Esophagus (tissue), 2 donors: ENCODE data around the gene KRTAP10-11. TPM values are rescaled to one million over a fixed set of nuclear protein-coding genes. Genes with fewer than 3 reads are reported as not detected.

ENCODE experiments used
- H3K27ac ChIP-seq, 2 donors: one replicate each; pipeline ENCODE4 v1.5.1; 2013; ENCODE audit warnings: low read depth in 2 of 2, mild to moderate bottlenecking in 2 of 2, inconsistent platforms in 1 of 2, low read length in 1 of 2, moderate library complexity in 1 of 2
- H3K27me3 ChIP-seq, 2 donors: one replicate each; pipeline ENCODE4 v1.6.1; 2013; ENCODE audit warnings: low read length in 2 of 2, control low read depth in 1 of 2, mild to moderate bottlenecking in 1 of 2; ENCODE audit not compliant: insufficient read depth in 2 of 2, control insufficient read depth in 1 of 2
- H3K36me3 ChIP-seq, 2 donors: one replicate each; pipeline ENCODE4 v1.6.1; 2013; ENCODE audit warnings: low read length in 1 of 2; ENCODE audit not compliant: control insufficient read depth in 2 of 2, insufficient read depth in 2 of 2
- H3K4me1 ChIP-seq, 2 donors: one replicate each; pipeline ENCODE4 v1.6.1; 2013; ENCODE audit warnings: low read length in 1 of 2; ENCODE audit not compliant: control insufficient read depth in 2 of 2, insufficient read depth in 2 of 2
- H3K4me3 ChIP-seq, 2 donors: one replicate each; pipeline ENCODE4 v1.5.1; 2013; ENCODE audit warnings: low read length in 2 of 2, mild to moderate bottlenecking in 2 of 2, low read depth in 1 of 2, moderate library complexity in 1 of 2
- H3K9me3 ChIP-seq, 2 donors: one replicate each; pipeline ENCODE4 v1.6.1; 2013; ENCODE audit warnings: mild to moderate bottlenecking in 2 of 2, low read depth in 1 of 2, low read length in 1 of 2, moderate library complexity in 1 of 2; ENCODE audit not compliant: control insufficient read depth in 2 of 2, insufficient read depth in 1 of 2
- WGBS, 2 donors: extraction: QIAGEN DNeasy Blood & Tissue Kit; methylation state at CpG; one replicate each; pipeline ENCODE4 v1.1.7; 2013; 5-methylcytosine and 5-hydroxymethylcytosine counted together
- polyA plus RNA-seq, 2 donors: library from polyadenylated mRNA; stranded (reverse); fragments of 200-250 nt; gene quantifications; one replicate each; pipeline ENCODE4 v1.2.3, GENCODE V29; 2013
- donor health status: healthy with polysubstance abuse.
- donor health status: Bipolar disorder and iron deficiency.

KRTAP10-11 gene
- polyA plus RNA-seq, 2 donors, result not detected

DNA sequence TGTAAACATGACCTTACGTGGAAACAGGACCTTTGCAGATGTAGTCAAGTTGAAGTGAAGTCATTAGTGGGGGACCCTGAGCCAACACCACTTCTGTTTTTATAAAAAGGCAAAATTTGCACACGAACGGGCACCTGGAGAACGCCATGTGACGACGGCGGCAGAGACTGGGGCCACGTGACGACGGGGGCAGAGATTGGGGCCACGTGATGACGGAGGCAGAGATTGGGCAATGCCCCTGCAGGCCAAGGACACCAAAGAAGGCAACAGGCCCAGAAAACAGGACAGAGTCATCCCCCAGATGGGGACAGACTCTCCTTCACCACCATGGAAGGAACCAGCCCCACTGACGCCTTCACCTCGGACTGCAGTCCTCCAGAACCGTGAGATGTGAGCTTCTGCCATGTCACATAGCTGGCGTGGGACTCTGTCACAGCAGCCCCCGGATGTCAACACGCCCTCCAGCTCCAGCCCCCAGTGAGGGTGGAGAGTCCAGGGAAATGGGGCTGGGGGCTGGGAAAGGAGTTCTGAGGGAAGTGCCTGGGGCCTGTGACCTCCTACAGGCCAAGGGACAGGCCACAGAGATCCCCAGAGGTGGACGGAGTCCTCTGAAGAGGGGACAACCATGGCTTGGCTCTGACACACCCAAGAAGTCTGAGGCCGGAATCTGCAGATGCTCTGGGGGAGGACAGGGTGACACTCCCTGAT lies 4.2 kb downstream of the KRTAP10-11 start:
- no peaks in the 10 kb centered on the region for H3K4me1 ChIP-seq
- 89 to 90% methylated on average over 20 of the region's 20 CpGs for WGBS, 2 donors

DNA sequence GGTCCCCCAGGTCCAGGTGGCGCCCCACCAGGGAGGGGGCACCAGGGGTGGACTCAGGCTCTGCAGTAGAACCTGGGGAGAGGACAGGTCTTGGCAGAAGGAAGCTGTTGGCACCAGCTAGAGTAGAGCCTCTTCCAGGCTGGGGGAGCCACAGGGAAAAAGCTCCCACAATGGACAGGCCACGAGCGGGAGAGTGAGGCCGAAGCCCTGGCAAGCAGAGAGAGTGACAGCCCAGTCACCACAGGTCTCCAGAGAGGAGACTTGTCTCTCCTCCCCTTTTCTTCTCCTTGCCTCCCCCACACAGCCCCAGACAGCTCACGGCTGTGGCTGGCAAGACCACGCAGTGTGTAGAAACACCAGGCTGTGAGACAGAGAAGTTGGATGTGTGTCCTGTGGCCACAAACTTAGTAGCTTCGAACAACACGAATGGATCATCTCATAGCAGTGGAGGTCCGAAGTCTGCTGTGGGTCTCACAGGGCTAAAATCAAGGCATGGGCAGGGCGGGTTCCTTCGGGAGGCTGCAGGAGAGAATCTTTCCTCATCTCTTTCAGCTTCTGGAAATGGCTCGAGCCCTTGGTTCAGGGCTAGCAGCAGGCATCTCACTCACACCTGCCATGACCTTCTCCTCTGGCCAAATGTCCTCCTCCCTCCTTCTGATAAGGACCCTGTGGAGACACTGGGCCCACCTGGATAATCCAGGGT lies 4.9 kb downstream of the KRTAP10-11 start:
- Histone ChIP-seq H3K4me3 (no peak overlapping the region), H3K4me1 (no peaks in the 10 kb centered on the region), H3K9me3 (no peaks in the 10 kb centered on the region), H3K36me3 (no peaks in the 10 kb centered on the region), H3K27me3 (no peaks in the 10 kb centered on the region), H3K27ac (no peak overlapping the region)
- WGBS, 2 donors, result 83 to 92% methylated on average over 12 of the region's 12 CpGs

More for the DNA sequence above, 4.2 kb downstream of the KRTAP10-11 start:
- Histone ChIP-seq H3K27me3 (no peaks in the 10 kb centered on the region), H3K36me3 (no peaks in the 10 kb centered on the region), H3K4me3 (no peak overlapping the region), H3K9me3 (no peaks in the 10 kb centered on the region), H3K27ac (no peak overlapping the region)

GRCh38 chr21:44653123-44653522 lies 6.9 kb downstream of the KRTAP10-11 start:
- WGBS, 2 donors, result 65 to 69% methylated on average over 14 of the region's 14 CpGs
- peaks cover 0 to 6% of the 10 kb centered on the region in 2 donors for H3K4me1 ChIP-seq
- no peak overlapping the region for H3K4me3 ChIP-seq
- H3K9me3 ChIP-seq, result no peaks in the 10 kb centered on the region
- no peaks in the 10 kb centered on the region for H3K36me3 ChIP-seq
- no peak overlapping the region for H3K27ac ChIP-seq
- no peaks in the 10 kb centered on the region for H3K27me3 ChIP-seq

DNA sequence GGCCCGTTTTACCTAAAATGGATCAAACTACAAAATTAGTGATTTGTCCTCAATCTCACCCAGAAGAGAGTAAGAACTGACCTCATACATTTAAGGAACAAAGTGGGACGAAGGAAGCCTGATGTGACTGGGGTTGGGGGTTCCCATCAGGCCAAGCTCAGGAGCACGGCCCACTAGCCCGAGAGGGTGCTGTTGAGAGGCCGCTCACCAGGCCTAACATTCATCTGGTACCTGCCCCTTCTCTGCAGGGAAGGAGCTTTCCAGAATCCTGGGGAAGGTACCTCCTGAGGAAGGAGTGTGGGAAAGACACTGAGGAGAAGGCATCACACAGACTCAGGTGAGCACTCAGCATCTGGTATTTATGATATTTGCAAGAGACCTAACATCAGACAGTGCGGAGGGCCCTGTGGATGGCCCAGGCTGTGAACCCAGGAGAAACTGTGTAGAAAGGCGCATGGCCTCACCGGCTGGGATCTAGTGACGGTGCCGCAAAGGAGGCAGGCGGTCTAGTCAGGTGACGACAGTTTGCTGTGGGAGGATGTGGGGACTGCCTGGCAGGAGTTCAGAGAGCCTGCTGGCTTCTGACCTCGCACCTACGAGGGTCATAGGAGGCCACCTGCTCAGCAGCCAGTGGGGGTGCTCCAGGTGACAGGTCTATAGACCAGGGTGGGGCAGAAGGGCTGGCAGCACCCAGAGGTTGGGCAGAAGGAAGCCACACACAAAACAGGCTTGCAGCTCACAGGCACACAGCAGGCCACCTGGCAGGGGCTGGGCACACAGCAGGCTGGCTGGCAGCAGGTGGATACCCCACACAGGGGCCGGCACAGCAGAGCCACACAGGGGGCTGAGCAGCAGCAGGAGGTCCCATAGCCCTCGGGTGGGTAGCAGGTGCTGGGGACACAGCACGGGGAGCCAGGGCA lies 7.7 kb downstream of the KRTAP10-11 start:
- no peak overlapping the region for H3K27ac ChIP-seq
- WGBS, 2 donors, result 71 to 80% methylated on average over 17 of the region's 17 CpGs
- no peak overlapping the region for H3K4me3 ChIP-seq

DNA sequence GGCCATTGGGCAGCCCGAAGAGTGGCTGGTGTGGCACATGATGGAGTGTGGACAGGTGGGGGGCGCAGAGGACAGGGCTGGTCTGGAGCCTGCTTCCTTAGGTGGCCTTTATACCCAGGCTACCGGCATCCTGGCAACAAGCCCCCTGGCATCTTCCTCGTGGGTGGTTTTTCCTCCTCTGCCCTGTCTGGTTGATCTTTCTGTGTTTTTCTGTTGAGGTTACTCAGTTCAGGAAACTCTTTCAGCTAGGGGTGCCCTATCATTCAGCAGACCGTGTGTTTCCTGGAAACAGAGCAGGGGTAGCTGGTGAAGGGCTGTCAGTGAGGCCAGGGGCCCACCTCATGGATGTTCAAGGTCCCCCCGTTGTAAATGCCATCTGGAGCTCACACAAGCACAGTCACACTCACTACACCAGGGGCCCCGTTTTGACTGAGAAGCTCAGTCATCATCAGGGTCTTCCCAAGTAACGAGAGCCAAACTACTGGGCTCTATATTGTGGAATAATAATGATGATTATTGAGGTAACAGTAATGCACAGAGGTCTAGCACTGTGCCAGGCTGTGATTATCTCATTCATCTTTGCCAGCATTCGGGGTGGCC lies 8.5 kb downstream of the KRTAP10-11 start, which contains the start of gene KRTAP12-4:
TSS of gene KRTAP12-4 (minus strand) at position 84 of the 600 bp plus-strand sequence. CDS start at position 39, 45 bp downstream.
- no peaks in the 10 kb centered on the region for H3K36me3 ChIP-seq
- no peaks in the 10 kb centered on the region for H3K9me3 ChIP-seq
- H3K4me3 ChIP-seq, result no peak within 1 kb of the TSS
- no peaks in the 10 kb centered on the region for H3K27me3 ChIP-seq
- H3K27ac ChIP-seq, result no peak within 1 kb of the TSS
- H3K4me1 ChIP-seq, result peaks cover 0 to 6% of the 10 kb centered on the region in 2 donors
- 68 to 73% methylated on average over 9 of the region's 9 CpGs for WGBS, 2 donors

More for the DNA sequence above, 7.7 kb downstream of the KRTAP10-11 start:
- Histone ChIP-seq H3K27me3 (no peaks in the 10 kb centered on the region), H3K9me3 (no peaks in the 10 kb centered on the region), H3K4me1 (peaks cover 0 to 6% of the 10 kb centered on the region in 2 donors), H3K36me3 (no peaks in the 10 kb centered on the region)

- Histone ChIP-seq H3K4me3 (no peak overlapping the region), H3K4me1 (peaks cover 0 to 6% of the 10 kb centered on the region in 2 donors), H3K36me3 (no peaks in the 10 kb centered on the region), H3K27me3 (no peaks in the 10 kb centered on the region), H3K9me3 (no peaks in the 10 kb centered on the region), H3K27ac (peak overlapping the region in 1 of 2 donors; percentile 30)
- 41 to 60% methylated on average over 1 of the region's 1 CpG for WGBS, 2 donors
These were observed 10.7 kb downstream of the KRTAP10-11 start for GRCh38 chr21:44656868-44657267.

GRCh38 chr21:44657635-44658540 lies 11.7 kb downstream of the KRTAP10-11 start, which contains the start of gene KRTAP12-3:
Gene KRTAP12-3 (plus strand): TSS chr21:44657932. CDS start chr21:44657980, 48 bp downstream.
- H3K36me3 ChIP-seq, result no peaks in the 10 kb centered on the region
- H3K9me3 ChIP-seq, result no peaks in the 10 kb centered on the region
- peaks cover 0 to 6% of the 10 kb centered on the region in 2 donors for H3K4me1 ChIP-seq
- no peak within 1 kb of the TSS for H3K4me3 ChIP-seq
- 72 to 74% methylated on average over 26 of the region's 26 CpGs for WGBS, 2 donors
- H3K27me3 ChIP-seq, result no peaks in the 10 kb centered on the region
- peak within 1 kb of the TSS in 1 of 2 donors; percentile 42 for H3K27ac ChIP-seq

GRCh38 chr21:44658541-44658910 lies 12.3 kb downstream of the KRTAP10-11 start:
- H3K4me3 ChIP-seq, result no peak overlapping the region
- H3K27me3 ChIP-seq, result no peaks in the 10 kb centered on the region
- no peaks in the 10 kb centered on the region for H3K36me3 ChIP-seq
- H3K4me1 ChIP-seq, result peaks cover 0 to 6% of the 10 kb centered on the region in 2 donors
- H3K9me3 ChIP-seq, result no peaks in the 10 kb centered on the region
- no peak overlapping the region for H3K27ac ChIP-seq
- WGBS, 2 donors, result 82 to 85% methylated on average over 5 of the region's 5 CpGs
